ENCODE measurements around the gene DNAL4. TPM values are rescaled to one million over a fixed set of nuclear protein-coding genes. Genes with fewer than 3 reads are reported as not detected.
A peak's percentile ranks its signal among the peaks of the same experiment; 100 is the strongest.

The DNAL4 gene
- total RNA-seq, 1 donor from 2014 or later: 19.4 TPM

DNA sequence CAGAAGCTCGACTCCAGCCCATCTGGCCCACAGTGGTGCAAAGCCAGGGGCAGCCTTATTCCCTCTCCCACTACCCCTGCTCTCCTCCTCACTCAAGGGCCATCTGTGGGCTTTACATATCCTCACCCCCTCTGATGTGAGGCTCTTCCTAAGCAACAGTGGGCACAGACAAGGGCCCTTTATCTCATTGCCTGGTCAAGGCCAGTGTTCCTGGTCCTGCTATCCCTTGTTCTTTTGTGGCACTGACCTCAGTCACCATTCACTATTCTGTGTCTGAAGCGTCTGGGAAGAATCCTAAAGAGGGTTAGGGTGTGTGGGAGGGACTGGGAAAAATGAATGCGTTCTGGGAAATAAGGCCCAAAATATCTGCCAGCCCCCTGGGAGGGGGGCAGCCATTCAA, 7.3 kb downstream of the DNAL4 start:
- no peak for DNase-seq
- peaks cover 2% of the 10 kb centered on the region for H3K27me3 Mint-ChIP-seq (ENCODE audit: unreplicated experiment)
- H3K27ac Mint-ChIP-seq (ENCODE audit: unreplicated experiment): no peak overlapping the region
- H3K9me3 Mint-ChIP-seq (ENCODE audit: unreplicated experiment): peaks cover 1% of the 10 kb centered on the region
- no peak overlapping the region for H3K4me3 Mint-ChIP-seq (ENCODE audit: unreplicated experiment)
- TF ChIP-seq, protein P1, sequence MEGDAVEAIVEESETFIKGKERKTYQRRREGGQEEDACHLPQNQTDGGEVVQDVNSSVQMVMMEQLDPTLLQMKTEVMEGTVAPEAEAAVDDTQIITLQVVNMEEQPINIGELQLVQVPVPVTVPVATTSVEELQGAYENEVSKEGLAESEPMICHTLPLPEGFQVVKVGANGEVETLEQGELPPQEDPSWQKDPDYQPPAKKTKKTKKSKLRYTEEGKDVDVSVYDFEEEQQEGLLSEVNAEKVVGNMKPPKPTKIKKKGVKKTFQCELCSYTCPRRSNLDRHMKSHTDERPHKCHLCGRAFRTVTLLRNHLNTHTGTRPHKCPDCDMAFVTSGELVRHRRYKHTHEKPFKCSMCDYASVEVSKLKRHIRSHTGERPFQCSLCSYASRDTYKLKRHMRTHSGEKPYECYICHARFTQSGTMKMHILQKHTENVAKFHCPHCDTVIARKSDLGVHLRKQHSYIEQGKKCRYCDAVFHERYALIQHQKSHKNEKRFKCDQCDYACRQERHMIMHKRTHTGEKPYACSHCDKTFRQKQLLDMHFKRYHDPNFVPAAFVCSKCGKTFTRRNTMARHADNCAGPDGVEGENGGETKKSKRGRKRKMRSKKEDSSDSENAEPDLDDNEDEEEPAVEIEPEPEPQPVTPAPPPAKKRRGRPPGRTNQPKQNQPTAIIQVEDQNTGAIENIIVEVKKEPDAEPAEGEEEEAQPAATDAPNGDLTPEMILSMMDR (IDR thresholded peaks at IDR 0.05; ENCODE audit: partially characterized antibody, unreplicated experiment): no peak
- H3K36me3 Mint-ChIP-seq (ENCODE audit: unreplicated experiment): peaks cover 8% of the 10 kb centered on the region
- peaks cover 18% of the 10 kb centered on the region for H3K4me1 Mint-ChIP-seq (ENCODE audit: low read depth, unreplicated experiment)

DNA sequence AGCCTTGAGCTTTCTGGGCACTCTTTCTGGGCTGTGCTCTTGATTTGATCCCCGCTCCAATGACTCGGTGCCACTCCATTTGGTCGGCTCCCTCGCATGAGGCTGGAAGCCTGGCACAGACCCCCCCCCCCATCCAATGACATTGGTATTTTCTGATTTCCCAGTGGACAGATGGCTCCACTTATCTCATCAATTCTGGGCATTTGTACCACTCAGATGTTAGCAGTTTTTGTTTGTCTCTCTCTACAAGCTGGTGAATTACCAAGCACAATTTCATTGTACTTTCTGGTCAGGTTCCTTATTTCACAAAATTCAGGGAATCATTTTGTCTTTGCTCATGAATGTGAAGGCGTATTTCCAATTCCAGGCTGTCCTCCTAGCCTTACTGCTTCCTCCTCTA, 9.1 kb downstream of the DNAL4 start:
- TF ChIP-seq, protein P1 (IDR thresholded peaks at IDR 0.05; ENCODE audit: partially characterized antibody, unreplicated experiment): no peak
- Mint-ChIP-seq H3K27ac (ENCODE audit: unreplicated experiment) (no peak overlapping the region), H3K9me3 (ENCODE audit: unreplicated experiment) (peaks cover 3% of the 10 kb centered on the region), H3K4me1 (ENCODE audit: low read depth, unreplicated experiment) (peaks cover 18% of the 10 kb centered on the region), H3K4me3 (ENCODE audit: unreplicated experiment) (no peak overlapping the region), H3K27me3 (ENCODE audit: unreplicated experiment) (peaks cover 2% of the 10 kb centered on the region), H3K36me3 (ENCODE audit: unreplicated experiment) (peaks cover 12% of the 10 kb centered on the region)
- DNase-seq: no peak

DNA sequence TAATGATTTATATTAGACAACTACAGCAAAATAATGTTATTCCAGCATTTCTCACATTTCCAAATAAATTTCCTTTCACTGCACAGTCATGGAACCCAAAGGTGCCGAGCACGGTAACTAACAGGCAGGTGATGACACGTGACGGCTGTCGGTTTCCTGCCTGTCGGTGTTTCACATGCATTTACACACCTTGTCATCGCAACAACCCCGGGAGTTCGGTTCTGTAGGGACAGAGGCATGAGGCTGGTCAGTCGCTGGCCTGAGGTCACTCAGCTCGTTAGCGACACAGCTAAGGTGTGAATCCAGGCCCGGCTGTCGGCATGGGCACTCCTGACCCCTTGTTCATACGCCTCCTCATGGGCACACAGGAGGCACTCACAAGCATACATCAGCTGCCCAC, 9.9 kb downstream of the DNAL4 start:
- peaks cover 12% of the 10 kb centered on the region for H3K36me3 Mint-ChIP-seq (ENCODE audit: unreplicated experiment)
- no peak for DNase-seq
- H3K9me3 Mint-ChIP-seq (ENCODE audit: unreplicated experiment): peaks cover 3% of the 10 kb centered on the region
- peaks cover 4% of the 10 kb centered on the region for H3K27me3 Mint-ChIP-seq (ENCODE audit: unreplicated experiment)
- H3K4me3 Mint-ChIP-seq (ENCODE audit: unreplicated experiment): no peak overlapping the region
- H3K4me1 Mint-ChIP-seq (ENCODE audit: low read depth, unreplicated experiment): peaks cover 18% of the 10 kb centered on the region
- peak overlapping the region; percentile 52 for H3K27ac Mint-ChIP-seq (ENCODE audit: unreplicated experiment)
- TF ChIP-seq, protein P1 (IDR thresholded peaks at IDR 0.05; ENCODE audit: partially characterized antibody, unreplicated experiment): no peak

DNA sequence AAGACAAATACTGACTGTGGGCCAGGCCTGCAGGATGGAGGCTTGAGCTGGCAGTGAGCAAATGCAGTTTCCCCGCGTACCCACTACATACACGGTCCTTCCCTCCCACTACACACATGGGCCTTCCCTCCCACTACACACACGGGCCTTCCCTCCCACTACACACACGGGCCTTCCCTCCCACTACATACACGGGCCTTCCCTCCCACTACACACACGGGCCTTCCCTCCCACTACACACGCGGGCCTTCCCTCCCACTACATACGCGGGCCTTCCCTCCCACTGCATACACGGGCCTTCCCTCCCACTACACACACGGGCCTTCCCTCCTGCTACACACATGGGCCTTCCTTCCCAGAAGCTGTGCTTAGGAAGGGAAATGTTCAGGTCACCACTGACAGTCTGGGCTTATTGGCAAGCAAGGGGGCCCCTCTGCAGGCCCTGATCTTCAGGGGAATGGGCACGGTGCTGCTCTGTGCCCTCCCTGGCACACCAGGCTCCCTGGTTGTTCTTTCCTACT, 10.8 kb downstream of the DNAL4 start:
- peaks cover 5% of the 10 kb centered on the region for H3K27me3 Mint-ChIP-seq (ENCODE audit: unreplicated experiment)
- DNase-seq: no peak
- H3K9me3 Mint-ChIP-seq (ENCODE audit: unreplicated experiment): peaks cover 3% of the 10 kb centered on the region
- TF ChIP-seq, protein P1 (IDR thresholded peaks at IDR 0.05; ENCODE audit: partially characterized antibody, unreplicated experiment): no peak
- peaks cover 12% of the 10 kb centered on the region for H3K4me1 Mint-ChIP-seq (ENCODE audit: low read depth, unreplicated experiment)
- peaks cover 12% of the 10 kb centered on the region for H3K36me3 Mint-ChIP-seq (ENCODE audit: unreplicated experiment)
- no peak overlapping the region for H3K4me3 Mint-ChIP-seq (ENCODE audit: unreplicated experiment)
- H3K27ac Mint-ChIP-seq (ENCODE audit: unreplicated experiment): peak overlapping the region; percentile 59

DNA sequence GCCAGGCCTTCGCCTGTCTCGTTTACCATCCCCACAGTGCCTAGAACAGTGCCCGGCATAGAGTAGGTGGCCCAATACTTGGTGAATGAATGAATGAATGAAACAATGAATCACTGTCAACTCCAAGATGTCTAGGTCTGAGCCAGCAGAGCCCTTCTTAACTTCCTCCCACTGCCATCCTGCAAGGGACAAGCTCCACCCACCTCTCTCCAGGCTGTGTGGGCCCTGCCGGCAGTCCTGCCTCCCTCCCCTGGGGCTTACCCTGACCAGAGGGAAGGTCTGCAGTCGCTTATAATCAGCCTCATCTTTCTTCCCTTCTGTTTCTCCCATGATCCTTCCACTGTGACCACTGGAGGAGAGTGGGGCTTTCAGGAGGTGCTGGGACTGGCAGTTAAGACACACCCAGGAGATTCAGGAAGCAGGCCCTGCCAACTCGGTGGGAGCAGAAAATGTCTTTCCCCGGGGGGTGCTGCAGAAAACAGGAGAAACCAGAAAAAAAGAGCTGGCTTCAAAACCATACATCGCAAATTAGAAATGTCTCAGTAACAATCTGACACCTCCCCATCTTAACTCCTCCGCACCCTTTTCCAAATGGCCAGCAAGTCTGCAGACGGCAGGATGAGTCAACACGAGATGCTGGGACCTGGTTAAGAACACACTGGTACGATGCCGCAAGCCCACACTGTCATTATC, 11.4 kb downstream of the DNAL4 start:
- H3K9me3 Mint-ChIP-seq (ENCODE audit: unreplicated experiment): peaks cover 3% of the 10 kb centered on the region
- H3K36me3 Mint-ChIP-seq (ENCODE audit: unreplicated experiment): peaks cover 12% of the 10 kb centered on the region
- TF ChIP-seq, protein P1 (IDR thresholded peaks at IDR 0.05; ENCODE audit: partially characterized antibody, unreplicated experiment): no peak
- peak; percentile 66 for DNase-seq
- peak overlapping the region; percentile 38 for H3K27ac Mint-ChIP-seq (ENCODE audit: unreplicated experiment)
- peaks cover 15% of the 10 kb centered on the region for H3K4me1 Mint-ChIP-seq (ENCODE audit: low read depth, unreplicated experiment)
- H3K27me3 Mint-ChIP-seq (ENCODE audit: unreplicated experiment): peaks cover 5% of the 10 kb centered on the region
- H3K4me3 Mint-ChIP-seq (ENCODE audit: unreplicated experiment): peak overlapping the region; percentile 5

Data from glutamatergic neuron (in vitro differentiated cells).